Measurements from ENCODE around the gene STAT5B.

GRCh38 chr17:42308446-42308845 lies 32.3 kb upstream of the STAT5B start:
- no peak for TF ChIP-seq CTCF (IDR thresholded peaks at IDR 0.05; ENCODE audit: insufficient read depth, low read depth, low read length)
- no peak for TF ChIP-seq EZH2 (IDR thresholded peaks at IDR 0.05; ENCODE audit: insufficient read depth, low read length)

Measured in astrocyte (in vitro differentiated cells and primary cell).